ENCODE data around the gene DNAAF5. TPM values are rescaled to one million over a fixed set of nuclear protein-coding genes. Genes with fewer than 3 reads are reported as not detected.
"Not testable (repeated sequence)": the region's sequence is repeated elsewhere in the genome, so short reads cannot be mapped to it uniquely, and the experiment has no call there.

Gene DNAAF5
- total and polyA plus RNA-seq, 2 donors, result 10.6 to 20.9 TPM

DNA sequence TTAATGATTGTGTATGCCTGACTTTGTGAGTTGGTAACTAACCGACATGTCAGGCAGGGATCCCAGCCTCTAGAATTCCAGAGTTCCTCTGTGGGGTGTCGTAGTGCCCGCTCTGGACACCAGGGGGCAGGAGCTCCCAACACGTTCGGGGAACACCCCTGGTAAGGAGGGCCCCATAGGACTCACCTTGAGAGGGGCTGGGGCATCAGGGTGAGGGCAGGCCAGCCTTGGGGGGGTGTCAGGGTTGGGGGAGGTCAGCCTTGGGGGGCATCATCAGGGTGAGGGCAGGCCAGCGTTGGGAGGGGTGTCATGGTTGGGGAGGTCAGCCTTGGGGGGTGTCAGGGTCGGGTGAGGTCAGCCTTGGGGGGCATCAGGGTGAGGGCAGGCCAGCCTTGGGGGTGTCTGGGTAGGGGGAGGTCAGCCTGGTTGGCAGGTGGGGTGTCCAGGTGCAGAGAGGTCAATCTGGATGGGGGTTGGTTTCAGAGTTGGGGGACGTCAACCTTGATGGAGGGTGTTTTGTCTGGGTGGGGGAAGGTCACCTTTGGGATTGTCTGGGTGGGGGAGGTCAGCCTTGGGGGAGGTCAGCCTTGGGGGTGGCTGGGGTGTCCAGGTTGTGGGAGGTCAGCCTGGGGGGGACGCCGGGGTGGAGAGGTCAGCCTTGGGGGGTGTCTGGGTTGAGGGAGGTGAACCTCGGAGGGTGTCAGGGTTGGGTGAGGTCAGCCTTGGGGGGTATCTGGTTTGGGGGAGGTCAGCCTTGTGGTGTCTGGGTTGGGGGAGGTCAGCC lies 60.2 kb downstream of the DNAAF5 start:
- no peak for DNase-seq (ENCODE audit: extremely low spot score)

DNA sequence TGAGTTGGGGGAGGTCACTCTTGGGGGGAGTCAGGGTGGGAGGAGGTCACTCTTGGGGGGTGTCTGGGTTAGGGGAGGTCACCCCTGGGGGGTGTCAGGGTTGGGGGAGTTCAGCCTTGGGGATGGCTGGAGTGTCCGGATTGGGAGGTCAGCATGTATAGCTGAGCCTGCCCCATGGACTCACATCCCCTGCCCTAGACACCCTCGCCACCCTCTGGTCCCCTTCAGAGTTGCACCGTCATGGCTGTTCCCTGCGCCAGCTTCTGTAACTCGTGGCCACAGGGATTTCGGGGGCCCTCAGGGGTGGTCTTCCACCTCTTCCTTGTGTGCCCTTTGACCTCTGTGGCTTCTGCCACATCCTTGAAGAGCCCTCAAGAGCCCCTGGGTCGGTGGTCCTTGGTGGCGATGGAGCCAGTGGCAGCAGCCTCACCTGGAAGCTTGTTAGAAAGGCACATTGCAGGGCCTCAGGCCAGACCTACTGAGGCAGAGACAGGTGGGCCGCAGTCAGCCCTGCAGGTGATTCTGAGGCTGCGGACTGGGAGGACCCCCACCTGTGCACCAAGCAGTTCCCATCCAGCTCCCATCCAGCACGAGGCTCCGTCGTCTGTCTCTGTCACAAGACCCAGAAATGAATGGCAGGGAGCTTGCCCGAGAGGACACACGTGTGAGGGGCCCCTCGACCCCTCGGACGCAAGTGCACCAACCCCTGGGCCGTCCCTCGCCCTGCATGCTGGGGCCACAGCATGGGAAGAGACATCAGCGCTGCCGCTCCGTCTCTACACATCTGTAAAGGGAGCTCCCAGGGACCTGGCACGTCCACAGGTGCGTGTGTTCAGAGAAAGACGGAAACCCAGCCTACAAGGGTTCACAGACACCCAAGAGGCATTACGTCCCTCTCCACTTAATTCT lies 61.1 kb downstream of the DNAAF5 start:
- Histone ChIP-seq H3K4me3 (ENCODE audit: low read depth, low read length) (no peak overlapping the region), H3K36me3 (ENCODE audit: insufficient read depth) (peaks cover 4% of the 10 kb centered on the region), H3K27ac (ENCODE audit: low read depth) (no peak overlapping the region), H3K4me1 (ENCODE audit: insufficient read depth) (no peaks in the 10 kb centered on the region)
- DNase-seq (ENCODE audit: extremely low spot score), result no peak
- 93% methylated on average over 27 of the region's 27 CpGs for WGBS

More for the DNA sequence above, 60.2 kb downstream of the DNAAF5 start:
- WGBS, result 56% methylated on average over 11 of the region's 11 CpGs
- H3K27ac ChIP-seq (ENCODE audit: low read depth), result no peak overlapping the region
- peaks cover 4% of the 10 kb centered on the region for H3K36me3 ChIP-seq (ENCODE audit: insufficient read depth)
- H3K4me3 ChIP-seq (ENCODE audit: low read depth, low read length), result no peak overlapping the region
- no peaks in the 10 kb centered on the region for H3K4me1 ChIP-seq (ENCODE audit: insufficient read depth)

DNA sequence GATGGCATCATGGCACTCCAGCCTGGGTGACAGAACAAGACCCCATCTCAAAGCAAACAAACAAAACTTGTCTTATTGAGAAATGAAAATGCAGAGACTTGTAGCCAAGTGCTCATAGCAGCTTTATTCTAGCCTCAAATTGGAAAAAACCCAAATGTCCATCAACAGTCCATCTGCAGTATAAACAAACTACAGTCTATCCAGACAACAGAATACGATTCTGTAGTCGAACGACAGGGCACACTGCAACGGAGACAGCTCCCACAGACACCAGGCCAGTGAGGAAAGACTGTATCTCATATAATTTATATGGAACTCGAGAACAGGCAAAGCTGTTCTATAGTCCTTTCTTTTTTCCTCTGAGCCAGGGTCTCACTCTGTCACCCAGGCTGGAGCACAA lies 65.0 kb downstream of the DNAAF5 start:
- H3K4me3 ChIP-seq (ENCODE audit: low read depth, low read length), result no peak overlapping the region
- no peak overlapping the region for H3K27ac ChIP-seq (ENCODE audit: low read depth)
- no peaks in the 10 kb centered on the region for H3K36me3 ChIP-seq (ENCODE audit: insufficient read depth)
- H3K4me1 ChIP-seq (ENCODE audit: insufficient read depth), result no peaks in the 10 kb centered on the region
- DNase-seq (ENCODE audit: extremely low spot score), result no peak
- 49% methylated on average over 5 of the region's 5 CpGs for WGBS

DNA sequence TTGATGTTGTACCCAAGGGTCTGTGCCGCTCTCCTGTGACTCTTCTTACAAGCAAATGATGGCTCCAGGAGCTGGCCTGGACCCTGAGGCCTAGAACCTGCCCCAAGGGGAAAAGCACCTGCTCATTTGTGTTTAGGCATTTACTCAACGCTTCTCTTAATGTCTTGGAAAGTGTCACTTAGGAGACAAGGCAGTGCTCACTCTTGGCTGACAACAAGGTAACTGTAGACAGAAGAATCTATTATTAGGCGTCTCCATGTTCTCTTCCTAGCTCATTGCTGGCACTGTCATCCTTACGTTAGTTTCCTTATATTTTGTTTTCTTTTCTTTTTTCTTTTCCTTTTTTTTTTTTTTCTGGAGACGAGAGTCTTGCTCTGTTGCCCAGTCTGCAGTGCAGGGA lies 67.7 kb downstream of the DNAAF5 start:
- DNase-seq (ENCODE audit: extremely low spot score), result no peak
- no peak overlapping the region for H3K27ac ChIP-seq (ENCODE audit: low read depth)
- 82% methylated on average over 5 of the region's 5 CpGs for WGBS
- H3K4me3 ChIP-seq (ENCODE audit: low read depth, low read length), result no peak overlapping the region
- H3K36me3 ChIP-seq (ENCODE audit: insufficient read depth), result no peaks in the 10 kb centered on the region
- H3K4me1 ChIP-seq (ENCODE audit: insufficient read depth), result no peaks in the 10 kb centered on the region

DNA sequence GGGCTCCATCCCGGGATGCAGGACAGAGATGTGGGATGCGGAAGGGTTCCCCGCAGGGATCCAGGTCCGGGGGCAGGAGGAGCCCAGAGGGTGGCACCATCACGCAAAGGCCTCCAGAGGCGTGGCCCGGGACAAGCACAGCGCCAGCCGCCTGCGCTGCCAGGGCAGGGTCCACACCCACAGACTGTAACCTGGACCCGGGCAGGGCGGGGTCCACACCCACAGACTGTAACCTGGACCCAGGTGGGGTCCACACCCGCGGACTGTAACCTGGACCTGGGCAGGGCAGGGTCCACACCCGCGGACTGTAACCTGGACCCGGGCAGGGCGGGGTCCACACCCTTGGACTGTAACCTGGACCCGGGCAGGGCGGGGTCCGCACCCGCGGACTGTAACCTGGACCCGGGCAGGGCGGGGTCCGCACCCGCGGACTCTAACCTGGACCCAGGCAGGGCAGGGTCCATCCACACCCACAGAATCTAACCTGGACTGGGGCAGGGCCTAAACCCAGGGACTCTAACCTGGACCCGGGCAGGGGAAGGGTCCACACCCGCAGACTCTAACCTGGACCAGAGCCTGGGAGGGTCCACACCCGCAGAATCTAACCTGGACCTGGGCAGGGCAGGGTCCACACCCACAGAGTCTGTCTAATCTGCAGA lies 68.3 kb downstream of the DNAAF5 start:
- DNase-seq (ENCODE audit: extremely low spot score), result no peak

DNA sequence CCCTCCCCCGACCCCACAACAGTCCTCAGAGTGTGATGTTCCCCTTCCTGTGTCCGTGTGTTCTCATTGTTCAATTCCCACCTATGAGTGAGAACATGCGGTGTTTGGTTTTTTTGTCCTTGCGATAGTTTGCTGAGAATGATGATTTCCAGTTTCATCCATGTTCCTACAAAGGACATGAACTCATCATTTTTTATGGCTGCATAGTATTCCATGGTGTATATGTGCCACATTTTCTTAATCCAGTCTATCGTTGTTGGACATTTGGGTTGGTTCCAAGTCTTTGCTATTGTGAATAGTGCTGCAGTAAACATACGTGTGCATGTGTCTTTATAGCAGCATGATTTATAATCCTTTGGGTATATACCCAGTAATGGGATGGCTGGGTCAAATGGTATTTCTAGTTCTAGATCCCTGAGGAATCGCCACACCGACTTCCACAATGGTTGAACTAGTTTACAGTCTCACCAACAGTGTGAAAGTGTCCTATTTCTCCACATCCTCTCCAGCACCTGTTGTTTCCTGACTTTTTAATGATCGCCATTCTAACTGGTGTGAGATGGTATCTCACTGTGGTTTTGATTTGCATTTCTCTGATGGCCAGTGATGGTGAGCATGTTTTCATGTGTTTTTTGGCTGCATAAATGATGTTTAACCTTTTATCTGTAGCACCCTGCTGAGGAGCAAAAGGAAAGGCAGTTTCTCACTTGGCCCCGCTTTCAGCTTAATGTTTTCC lies 70.1 kb downstream of the DNAAF5 start:
- 76% methylated on average over 8 of the region's 10 CpGs for WGBS
- not testable (repeated sequence) for H3K4me1 ChIP-seq (ENCODE audit: insufficient read depth); H3K27ac ChIP-seq (ENCODE audit: low read depth); H3K4me3 ChIP-seq (ENCODE audit: low read depth, low read length); DNase-seq (ENCODE audit: extremely low spot score); H3K36me3 ChIP-seq (ENCODE audit: insufficient read depth)

More for the DNA sequence above, 68.3 kb downstream of the DNAAF5 start:
- no peaks in the 10 kb centered on the region for H3K36me3 ChIP-seq (ENCODE audit: insufficient read depth)
- H3K4me1 ChIP-seq (ENCODE audit: insufficient read depth), result no peaks in the 10 kb centered on the region
- H3K4me3 ChIP-seq (ENCODE audit: low read depth, low read length), result no peak overlapping the region
- H3K27ac ChIP-seq (ENCODE audit: low read depth), result no peak overlapping the region
- 97% methylated on average over 31 of the region's 31 CpGs for WGBS

DNA sequence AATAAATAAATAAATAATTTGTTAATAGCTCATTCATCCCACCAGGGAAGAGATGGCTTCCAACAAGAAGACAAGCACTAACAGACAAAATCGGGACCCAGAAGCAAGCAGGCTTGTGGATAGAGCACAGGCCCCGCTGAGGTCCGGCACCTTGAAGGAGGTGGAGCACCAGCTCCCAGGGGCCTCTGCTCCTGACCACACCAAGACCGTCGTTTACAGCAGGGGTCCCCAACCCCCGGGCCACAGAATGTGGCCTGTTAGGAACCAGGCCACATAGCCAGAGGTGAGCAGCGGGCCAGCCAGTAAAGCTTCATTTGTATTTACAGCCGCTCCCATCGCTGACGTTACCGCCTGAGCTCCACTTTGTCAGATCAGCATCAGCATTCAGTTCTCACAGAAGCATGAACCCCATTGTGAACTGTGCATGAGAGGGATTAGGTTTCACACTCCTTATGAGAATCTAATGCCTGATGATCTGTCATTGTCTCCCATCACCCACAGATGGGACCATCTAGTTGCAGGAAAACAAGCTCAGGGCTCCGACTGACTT lies 72.5 kb downstream of the DNAAF5 start:
- no peak for DNase-seq (ENCODE audit: extremely low spot score)
- no peak overlapping the region for H3K4me3 ChIP-seq (ENCODE audit: low read depth, low read length)
- H3K36me3 ChIP-seq (ENCODE audit: insufficient read depth), result no peaks in the 10 kb centered on the region
- H3K4me1 ChIP-seq (ENCODE audit: insufficient read depth), result no peaks in the 10 kb centered on the region
- H3K27ac ChIP-seq (ENCODE audit: low read depth), result no peak overlapping the region
- 95% methylated on average over 12 of the region's 12 CpGs for WGBS

DNA sequence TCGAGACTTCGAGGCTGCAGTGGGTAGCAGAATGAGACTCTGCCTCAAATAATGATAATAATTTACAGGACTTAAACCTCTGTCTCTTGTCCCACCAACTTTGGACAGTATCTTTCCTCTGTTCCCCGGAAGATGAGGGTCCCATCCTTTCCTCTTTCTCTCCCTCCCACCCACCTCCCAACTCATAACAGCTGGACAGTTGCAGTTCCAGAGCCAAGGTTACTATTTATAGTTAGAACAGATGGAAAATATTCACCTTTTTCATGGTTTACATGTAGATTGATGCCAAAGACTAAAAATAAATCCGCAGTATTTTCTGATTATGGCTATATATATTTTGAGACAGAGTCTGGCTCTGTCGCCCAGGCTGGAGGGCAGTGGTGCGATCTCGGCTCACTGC lies 74.2 kb downstream of the DNAAF5 start:
- no peak overlapping the region for H3K27ac ChIP-seq (ENCODE audit: low read depth)
- whole genome bisulfite sequencing, result 37% methylated on average over 7 of the region's 7 CpGs

DNA sequence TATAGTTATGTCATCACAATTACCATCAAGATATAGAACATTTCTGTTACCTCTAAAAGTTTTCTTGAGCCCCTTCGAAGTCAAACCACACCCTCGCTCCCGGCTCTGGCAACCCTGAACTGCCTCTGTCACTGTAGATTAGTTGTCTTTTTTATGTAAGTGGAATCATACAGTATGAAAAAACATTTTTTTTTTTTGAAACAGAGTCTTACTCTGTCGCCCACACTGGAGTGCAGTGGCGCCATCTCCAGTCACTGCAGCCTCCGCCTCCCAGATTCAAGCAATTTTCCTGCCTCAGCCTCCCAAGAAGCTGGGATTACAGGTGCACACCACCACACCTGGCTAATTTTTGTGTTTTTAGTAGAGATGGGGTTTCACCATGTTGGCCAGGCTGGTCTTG lies 74.9 kb downstream of the DNAAF5 start:
- not testable (repeated sequence) for H3K36me3 ChIP-seq (ENCODE audit: insufficient read depth); DNase-seq (ENCODE audit: extremely low spot score); H3K4me3 ChIP-seq (ENCODE audit: low read depth, low read length); H3K4me1 ChIP-seq (ENCODE audit: insufficient read depth); H3K27ac ChIP-seq (ENCODE audit: low read depth)
- WGBS, result 57% methylated on average over 6 of the region's 6 CpGs

More for the DNA sequence above, 74.2 kb downstream of the DNAAF5 start:
- Histone ChIP-seq H3K4me3 (ENCODE audit: low read depth, low read length) (no peak overlapping the region), H3K36me3 (ENCODE audit: insufficient read depth) (no peaks in the 10 kb centered on the region), H3K4me1 (ENCODE audit: insufficient read depth) (no peaks in the 10 kb centered on the region)
- DNase-seq (ENCODE audit: extremely low spot score), result no peak

DNA sequence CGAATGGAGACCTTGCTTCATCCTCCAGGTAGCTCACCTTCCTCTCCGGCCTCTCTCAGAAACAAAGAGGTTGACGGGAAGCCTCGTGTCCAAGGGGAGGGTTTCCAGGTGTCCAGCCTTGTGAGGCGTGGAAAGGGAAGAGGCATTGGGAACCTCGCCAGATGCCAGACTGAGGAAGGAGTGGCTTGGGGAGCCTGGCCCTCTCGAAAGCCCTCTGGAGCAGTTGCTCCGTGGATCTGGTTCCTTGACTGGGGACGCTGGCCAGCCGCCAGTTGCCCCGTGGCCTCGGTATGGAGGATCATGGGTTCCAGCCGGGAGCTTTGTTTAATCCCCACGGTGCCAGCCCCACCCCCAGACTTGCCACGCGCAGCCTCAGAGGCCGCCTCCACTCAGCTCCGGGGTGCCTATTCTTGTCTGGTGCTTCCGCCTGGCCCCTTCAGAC lies 75.5 kb downstream of the DNAAF5 start:
- no peak for DNase-seq (ENCODE audit: extremely low spot score)
- Histone ChIP-seq H3K4me3 (ENCODE audit: low read depth, low read length) (peak overlapping the region; percentile 16), H3K27ac (ENCODE audit: low read depth) (no peak overlapping the region), H3K36me3 (ENCODE audit: insufficient read depth) (no peaks in the 10 kb centered on the region), H3K4me1 (ENCODE audit: insufficient read depth) (no peaks in the 10 kb centered on the region)
- 26% methylated on average over 19 of the region's 19 CpGs for WGBS

DNA sequence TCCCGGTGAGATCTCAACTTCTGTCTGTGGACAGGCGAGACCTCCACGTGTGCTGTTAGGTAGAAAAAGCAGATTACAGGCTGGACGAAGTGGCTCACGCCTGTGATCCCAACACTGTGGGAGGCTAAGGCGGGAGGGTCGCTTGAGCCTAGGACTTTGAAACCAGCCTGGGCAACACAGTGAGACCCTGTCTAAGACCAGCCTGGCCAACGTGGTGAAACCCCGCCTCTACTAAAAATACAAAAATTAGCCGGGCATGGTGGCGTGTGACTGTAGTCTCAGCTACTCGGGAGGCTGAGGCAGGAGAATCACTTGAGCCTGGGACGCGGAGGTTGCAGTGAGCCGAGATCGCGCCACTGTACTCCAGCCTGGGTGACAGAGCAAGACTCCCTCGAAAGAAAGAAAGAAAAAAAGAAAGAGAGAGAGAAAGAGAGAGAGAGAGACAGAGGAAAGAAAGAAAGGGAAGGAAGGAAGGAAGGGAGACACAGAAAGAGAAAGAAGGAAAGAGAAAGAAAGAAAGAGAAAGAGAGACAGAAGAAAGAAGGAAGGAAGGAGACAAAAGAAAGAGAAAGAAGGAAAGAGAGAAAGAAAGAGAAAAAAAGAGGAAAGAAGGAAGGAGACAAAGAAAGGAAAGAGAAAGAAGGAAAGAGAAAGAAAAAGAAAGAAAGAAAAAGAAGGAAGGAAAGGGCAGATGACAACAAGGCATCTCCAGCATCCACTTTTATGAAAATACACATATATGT lies 76.2 kb downstream of the DNAAF5 start:
- peak overlapping the region; percentile 16 for H3K4me3 ChIP-seq (ENCODE audit: low read depth, low read length)
- H3K36me3 ChIP-seq (ENCODE audit: insufficient read depth), result no peaks in the 10 kb centered on the region
- H3K4me1 ChIP-seq (ENCODE audit: insufficient read depth), result no peaks in the 10 kb centered on the region
- H3K27ac ChIP-seq (ENCODE audit: low read depth), result no peak overlapping the region
- 71% methylated on average over 18 of the region's 18 CpGs for WGBS
- DNase-seq (ENCODE audit: extremely low spot score), result no peak

DNA sequence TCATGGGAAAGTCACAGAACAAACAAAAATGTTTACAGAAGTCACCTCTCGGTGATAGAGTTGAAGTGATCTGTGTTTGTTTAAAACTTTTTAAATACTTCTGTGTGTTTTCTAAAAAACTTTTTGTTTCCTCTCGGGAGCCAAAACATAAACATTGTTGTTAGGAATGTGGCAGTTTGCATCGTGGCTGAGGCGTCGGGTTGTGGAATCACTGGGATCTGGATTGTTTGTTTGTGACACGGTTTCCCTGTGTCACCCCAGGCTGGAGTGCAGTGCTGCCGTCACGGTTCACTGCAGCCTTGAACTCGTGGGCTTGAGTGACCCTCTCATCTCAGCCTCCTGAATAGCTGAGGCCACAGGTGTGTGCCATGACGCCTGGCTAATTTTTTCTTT lies 76.7 kb downstream of the DNAAF5 start:
- 59% methylated on average over 10 of the region's 10 CpGs for WGBS
- Histone ChIP-seq H3K36me3 (ENCODE audit: insufficient read depth) (no peaks in the 10 kb centered on the region), H3K4me3 (ENCODE audit: low read depth, low read length) (no peak overlapping the region), H3K4me1 (ENCODE audit: insufficient read depth) (no peaks in the 10 kb centered on the region), H3K27ac (ENCODE audit: low read depth) (no peak overlapping the region)
- no peak for DNase-seq (ENCODE audit: extremely low spot score)

Data from urinary bladder (tissue), 4 donors.